ENCODE data around the gene TMEM38A. TPM values are rescaled to one million over a fixed set of nuclear protein-coding genes. Genes with fewer than 3 reads are reported as not detected.
"Not testable (repeated sequence)": the region's sequence is repeated elsewhere in the genome, so short reads cannot be mapped to it uniquely, and the experiment has no call there.

Gene TMEM38A
- total RNA-seq, 1 donor from 2014 or later, result 0.78 TPM

- Mint-ChIP-seq H3K27me3 (ENCODE audit: insufficient read depth) (peaks cover 3% of the 10 kb centered on the region), H3K9me3 (no peaks in the 10 kb centered on the region), H3K36me3 (ENCODE audit: low read depth) (no peaks in the 10 kb centered on the region), H3K4me3 (no peak overlapping the region), H3K27ac (no peak overlapping the region), H3K4me1 (ENCODE audit: low read depth) (no peaks in the 10 kb centered on the region)
- DNase-seq (ENCODE audit: low spot score), result no peak
- intact Hi-C loops (cut with micrococcal nuclease), result no loop called here
These were observed 42.7 kb downstream of the TMEM38A start for GRCh38 chr19:16703677-16704076.

GRCh38 chr19:16710870-16711269 is 49.9 kb downstream of the TMEM38A start:
- H3K27ac Mint-ChIP-seq; H3K4me3 Mint-ChIP-seq; H3K4me1 Mint-ChIP-seq (ENCODE audit: low read depth); H3K9me3 Mint-ChIP-seq; DNase-seq (ENCODE audit: low spot score); H3K36me3 Mint-ChIP-seq (ENCODE audit: low read depth); intact Hi-C loops (cut with micrococcal nuclease); H3K27me3 Mint-ChIP-seq (ENCODE audit: insufficient read depth): not testable (repeated sequence)

- H3K9me3 Mint-ChIP-seq; DNase-seq (ENCODE audit: low spot score); H3K27ac Mint-ChIP-seq; intact Hi-C loops (cut with micrococcal nuclease); H3K36me3 Mint-ChIP-seq (ENCODE audit: low read depth); H3K4me1 Mint-ChIP-seq (ENCODE audit: low read depth); H3K4me3 Mint-ChIP-seq; H3K27me3 Mint-ChIP-seq (ENCODE audit: insufficient read depth): not testable (repeated sequence)
These were observed 51.4 kb downstream of the TMEM38A start for GRCh38 chr19:16712295-16712694.

- DNase-seq (ENCODE audit: low spot score), result peak; percentile 8
- Mint-ChIP-seq H3K4me1 (ENCODE audit: low read depth) (no peaks in the 10 kb centered on the region), H3K27me3 (ENCODE audit: insufficient read depth) (peaks cover 2% of the 10 kb centered on the region), H3K27ac (no peak overlapping the region), H3K4me3 (no peak overlapping the region), H3K36me3 (ENCODE audit: low read depth) (no peaks in the 10 kb centered on the region), H3K9me3 (no peaks in the 10 kb centered on the region)
- intact Hi-C loops (cut with micrococcal nuclease), result no loop called here
These were observed 53.9 kb downstream of the TMEM38A start for GRCh38 chr19:16714702-16715287.

GRCh38 chr19:16715611-16716010 is 54.7 kb downstream of the TMEM38A start:
- DNase-seq (ENCODE audit: low spot score), result no peak
- Mint-ChIP-seq H3K27me3 (ENCODE audit: insufficient read depth) (peaks cover 2% of the 10 kb centered on the region), H3K27ac (no peak overlapping the region), H3K4me1 (ENCODE audit: low read depth) (no peaks in the 10 kb centered on the region), H3K36me3 (ENCODE audit: low read depth) (no peaks in the 10 kb centered on the region), H3K9me3 (no peaks in the 10 kb centered on the region), H3K4me3 (no peak overlapping the region)
- intact Hi-C loops (cut with micrococcal nuclease), result no loop called here

GRCh38 chr19:16721051-16721450 is 60.1 kb downstream of the TMEM38A start:
- no peak overlapping the region for H3K4me3 Mint-ChIP-seq
- intact Hi-C loops (cut with micrococcal nuclease), result no loop called here
- no peaks in the 10 kb centered on the region for H3K4me1 Mint-ChIP-seq (ENCODE audit: low read depth)
- no peak for DNase-seq (ENCODE audit: low spot score)
- H3K27ac Mint-ChIP-seq, result peak overlapping the region; percentile 58
- H3K9me3 Mint-ChIP-seq, result no peaks in the 10 kb centered on the region
- H3K27me3 Mint-ChIP-seq (ENCODE audit: insufficient read depth), result no peaks in the 10 kb centered on the region
- H3K36me3 Mint-ChIP-seq (ENCODE audit: low read depth), result no peaks in the 10 kb centered on the region

GRCh38 chr19:16722591-16722990 is 61.7 kb downstream of the TMEM38A start:
- Mint-ChIP-seq H3K36me3 (ENCODE audit: low read depth) (no peaks in the 10 kb centered on the region), H3K27ac (no peak overlapping the region), H3K4me1 (ENCODE audit: low read depth) (no peaks in the 10 kb centered on the region), H3K9me3 (no peaks in the 10 kb centered on the region), H3K4me3 (no peak overlapping the region), H3K27me3 (ENCODE audit: insufficient read depth) (peaks cover 1% of the 10 kb centered on the region)
- DNase-seq (ENCODE audit: low spot score), result no peak
- intact Hi-C loops (cut with micrococcal nuclease), result no loop called here

GRCh38 chr19:16726916-16727315 is 66.0 kb downstream of the TMEM38A start:
- Mint-ChIP-seq H3K36me3 (ENCODE audit: low read depth) (no peaks in the 10 kb centered on the region), H3K27me3 (ENCODE audit: insufficient read depth) (peaks cover 1% of the 10 kb centered on the region), H3K9me3 (no peaks in the 10 kb centered on the region), H3K4me3 (no peak overlapping the region), H3K27ac (no peak overlapping the region), H3K4me1 (ENCODE audit: low read depth) (no peaks in the 10 kb centered on the region)
- DNase-seq (ENCODE audit: low spot score), result no peak
- intact Hi-C loops (cut with micrococcal nuclease), result no loop called here

- DNase-seq (ENCODE audit: low spot score); intact Hi-C loops (cut with micrococcal nuclease); H3K36me3 Mint-ChIP-seq (ENCODE audit: low read depth); H3K4me1 Mint-ChIP-seq (ENCODE audit: low read depth); H3K9me3 Mint-ChIP-seq; H3K27ac Mint-ChIP-seq; H3K4me3 Mint-ChIP-seq; H3K27me3 Mint-ChIP-seq (ENCODE audit: insufficient read depth): not testable (repeated sequence)
These were observed 74.8 kb downstream of the TMEM38A start for GRCh38 chr19:16735650-16736266.

- Mint-ChIP-seq H3K4me3 (no peak overlapping the region), H3K9me3 (no peaks in the 10 kb centered on the region), H3K27ac (no peak overlapping the region), H3K36me3 (ENCODE audit: low read depth) (no peaks in the 10 kb centered on the region), H3K27me3 (ENCODE audit: insufficient read depth) (no peaks in the 10 kb centered on the region), H3K4me1 (ENCODE audit: low read depth) (no peaks in the 10 kb centered on the region)
- no peak for DNase-seq (ENCODE audit: low spot score)
- intact Hi-C loops (cut with micrococcal nuclease), result no loop called here
These were observed 75.8 kb downstream of the TMEM38A start for GRCh38 chr19:16736709-16737108.

- Mint-ChIP-seq H3K9me3 (no peaks in the 10 kb centered on the region), H3K27me3 (ENCODE audit: insufficient read depth) (no peaks in the 10 kb centered on the region), H3K4me1 (ENCODE audit: low read depth) (no peaks in the 10 kb centered on the region), H3K4me3 (no peak overlapping the region), H3K36me3 (ENCODE audit: low read depth) (no peaks in the 10 kb centered on the region), H3K27ac (no peak overlapping the region)
- no peak for DNase-seq (ENCODE audit: low spot score)
- intact Hi-C loops (cut with micrococcal nuclease), result no loop called here
These were observed 77.0 kb downstream of the TMEM38A start for GRCh38 chr19:16737911-16738310.

- peaks cover 2% of the 10 kb centered on the region for H3K27me3 Mint-ChIP-seq (ENCODE audit: insufficient read depth)
- H3K4me3 Mint-ChIP-seq, result no peak overlapping the region
- intact Hi-C loops (cut with micrococcal nuclease), result no loop called here
- no peaks in the 10 kb centered on the region for H3K9me3 Mint-ChIP-seq
- H3K27ac Mint-ChIP-seq, result no peak overlapping the region
- no peaks in the 10 kb centered on the region for H3K36me3 Mint-ChIP-seq (ENCODE audit: low read depth)
- DNase-seq (ENCODE audit: low spot score), result no peak
- H3K4me1 Mint-ChIP-seq (ENCODE audit: low read depth), result no peaks in the 10 kb centered on the region
These were observed 78.6 kb downstream of the TMEM38A start for GRCh38 chr19:16739546-16739945.

All from activated T-helper 1 cell treated with anti-CD3 and anti-CD28 coated beads, Interleukin-12 subunit alpha, Interleukin-12 subunit beta, Interleukin-2, Interleukin-4 antibody, amounts not matched to agents 30 ng/mL and 10 ng/mL and 1 ng/mL, durations not matched to agents 14 hours and 24 hours and 36 hours (primary cell).